HG03175 (cell line): ENCODE data around the gene IGSF9.
A peak's percentile ranks its signal among the peaks of the same experiment; 100 is the strongest.

Source experiments
- ATAC-seq: cut with Tn5 transposase; IDR thresholded peaks from one replicate; pipeline ENCODE4 v1.9.1; 2021; ENCODE audit warnings: mild to moderate bottlenecking, moderate library complexity; ENCODE audit not compliant: unreplicated experiment

The IGSF9 gene

DNA sequence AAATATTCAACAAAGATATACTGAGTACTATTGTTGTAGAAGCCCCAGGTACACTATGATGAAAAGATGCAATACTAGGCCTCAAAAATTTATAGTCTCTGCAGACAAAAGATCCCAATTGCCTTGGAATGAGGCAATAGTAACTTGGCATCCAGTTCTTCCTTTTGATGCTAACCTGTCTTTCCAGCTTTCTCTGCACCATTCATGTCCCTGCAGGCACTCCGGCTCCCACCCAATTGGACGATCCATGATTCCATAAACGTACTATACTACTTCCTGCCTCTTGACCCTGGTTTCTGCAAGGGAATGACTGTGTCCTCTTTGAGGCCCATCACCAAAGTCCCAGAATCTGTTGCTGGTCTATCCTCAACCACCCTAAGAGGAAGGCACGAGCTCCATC lies 12.1 kb downstream of the IGSF9 start:
- ATAC-seq = no peak

DNA sequence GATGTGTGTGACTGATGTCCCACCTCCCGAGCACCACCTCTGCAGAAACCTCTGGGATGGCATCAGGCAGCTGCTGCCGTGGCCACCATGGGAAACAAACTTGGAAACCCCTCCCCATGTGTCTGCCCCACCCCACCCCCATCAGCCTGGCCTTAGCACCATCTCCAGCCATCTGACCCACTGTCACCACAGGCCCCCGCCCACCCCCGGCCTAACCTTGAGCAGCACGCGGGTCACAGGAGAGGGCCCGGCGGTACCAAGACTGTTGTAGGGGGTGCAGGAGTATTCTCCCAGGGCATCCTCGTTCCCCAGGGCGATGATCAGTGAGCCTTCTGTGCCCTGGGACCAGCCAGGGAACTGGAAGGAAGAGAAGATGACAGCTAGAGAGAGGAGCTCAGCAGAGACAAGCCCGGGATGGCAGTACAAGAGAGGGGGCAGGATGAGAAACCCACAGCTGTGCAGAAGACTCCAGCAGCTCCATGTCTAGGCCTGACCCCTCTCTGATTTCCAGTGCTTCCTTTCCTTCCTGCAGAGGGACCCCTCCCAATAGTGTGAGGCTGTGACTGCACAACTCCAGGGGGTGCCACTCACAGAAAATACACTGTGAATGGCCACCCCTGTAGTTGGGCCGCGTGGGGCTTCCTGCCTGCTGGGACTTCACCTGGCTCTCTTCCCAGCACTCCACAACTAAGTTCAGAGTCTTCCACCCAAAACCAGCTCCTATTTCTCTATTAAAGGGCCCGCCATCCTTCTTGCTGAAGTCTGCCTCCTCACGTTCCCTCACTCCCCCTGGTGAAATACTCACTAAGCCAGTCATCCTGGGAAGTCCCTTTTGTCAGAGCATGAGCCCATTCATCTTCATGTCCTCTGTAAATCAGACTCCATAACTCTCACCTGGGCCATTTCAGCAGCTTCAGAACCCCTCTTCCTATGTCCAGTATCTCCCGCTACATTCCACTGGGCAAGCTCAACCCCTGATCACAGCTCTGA lies 12.8 kb downstream of the IGSF9 start:
- no peak for ATAC-seq

DNA sequence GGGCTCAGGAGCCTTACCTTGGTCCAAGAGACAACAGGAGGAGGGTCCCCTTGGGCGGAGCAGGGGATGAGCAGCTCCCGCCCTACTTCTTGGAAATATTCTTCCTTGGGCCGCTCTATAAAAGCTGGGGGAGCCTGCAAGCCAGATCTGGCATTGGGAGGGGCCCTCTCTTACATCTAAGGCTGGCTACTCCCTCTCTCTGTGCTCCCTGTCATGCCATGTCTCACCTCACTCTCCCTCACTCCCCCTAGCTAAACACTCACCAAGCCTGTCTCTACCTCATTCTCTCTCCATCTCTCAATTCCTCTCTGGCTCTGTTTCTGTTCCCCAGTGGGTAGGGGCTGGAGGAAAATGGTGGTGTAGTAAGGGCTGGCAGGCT lies 13.6 kb downstream of the IGSF9 start:
- no peak for ATAC-seq

DNA sequence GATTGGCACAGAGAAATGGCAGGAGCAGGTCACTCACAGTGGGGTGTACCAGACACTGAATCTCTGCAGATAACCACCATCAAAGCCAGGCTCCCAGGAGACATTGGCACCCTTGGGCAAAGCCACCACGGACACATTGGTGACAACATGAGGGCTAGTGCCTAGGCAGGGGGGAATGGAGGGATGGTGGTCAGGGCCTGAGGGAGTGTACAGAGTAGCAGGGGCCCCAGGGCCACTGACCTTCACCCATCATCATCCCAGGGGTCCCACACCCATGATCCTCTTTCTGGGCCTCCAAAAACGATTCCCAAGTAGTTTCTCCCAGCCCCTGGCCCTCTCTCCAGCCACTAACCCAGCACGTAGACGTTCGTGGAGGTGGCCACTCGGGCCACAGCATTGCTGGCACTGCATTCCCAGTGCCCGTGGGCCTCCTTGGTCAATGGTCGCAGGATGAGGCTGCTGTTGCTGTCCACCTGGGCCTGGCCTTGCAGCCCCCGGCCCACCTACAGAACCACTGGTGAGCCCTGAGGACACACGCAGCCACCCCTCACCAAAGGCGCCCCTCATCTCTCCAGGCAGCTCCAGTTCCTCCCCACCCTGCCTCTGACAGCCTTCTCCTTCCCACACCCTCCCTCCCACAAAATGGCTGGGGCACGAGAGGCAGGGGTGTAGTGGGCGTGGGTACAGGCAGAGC lies 14.2 kb downstream of the IGSF9 start:
- ATAC-seq = no peak

DNA sequence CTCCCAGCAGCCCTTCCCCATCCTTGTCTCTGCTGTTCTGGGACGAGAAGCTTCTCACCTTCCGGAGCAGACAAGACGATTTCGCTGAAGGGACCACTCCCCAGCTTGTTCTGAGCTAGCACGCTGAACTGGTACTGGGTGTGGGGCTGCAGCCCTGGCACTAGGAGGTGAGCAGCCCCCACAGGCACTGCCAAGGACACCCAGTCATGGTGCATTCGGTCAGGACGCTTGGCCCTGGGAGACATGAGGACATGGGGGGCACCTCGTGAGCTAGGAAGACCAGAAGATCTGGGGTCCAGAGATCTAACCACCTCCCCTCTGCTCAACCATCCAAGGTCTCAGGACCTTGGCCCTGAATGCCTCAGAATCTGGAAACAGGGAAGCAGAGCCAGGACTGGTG lies 14.8 kb downstream of the IGSF9 start:
- ATAC-seq = no peak

DNA sequence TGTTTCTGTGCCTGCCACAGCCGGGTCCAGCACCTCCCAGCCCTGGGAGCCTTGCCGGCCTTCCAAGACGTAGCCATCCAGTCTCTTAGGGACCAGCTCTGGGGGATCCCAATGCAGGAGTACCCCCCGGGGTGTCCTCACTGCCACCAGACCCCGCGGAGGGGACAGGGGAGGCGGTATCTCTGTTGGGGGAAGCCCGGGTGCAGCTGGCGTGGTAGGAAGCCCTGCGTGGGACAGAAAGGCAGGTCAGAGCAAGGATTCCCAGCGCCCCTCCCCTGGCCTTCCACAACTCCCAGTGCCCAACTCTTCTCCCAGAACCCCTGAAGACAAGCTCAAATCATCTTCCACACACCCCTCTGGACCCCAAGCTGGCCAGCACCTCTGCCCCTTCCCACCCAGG lies 15.2 kb downstream of the IGSF9 start:
- ATAC-seq = no peak

DNA sequence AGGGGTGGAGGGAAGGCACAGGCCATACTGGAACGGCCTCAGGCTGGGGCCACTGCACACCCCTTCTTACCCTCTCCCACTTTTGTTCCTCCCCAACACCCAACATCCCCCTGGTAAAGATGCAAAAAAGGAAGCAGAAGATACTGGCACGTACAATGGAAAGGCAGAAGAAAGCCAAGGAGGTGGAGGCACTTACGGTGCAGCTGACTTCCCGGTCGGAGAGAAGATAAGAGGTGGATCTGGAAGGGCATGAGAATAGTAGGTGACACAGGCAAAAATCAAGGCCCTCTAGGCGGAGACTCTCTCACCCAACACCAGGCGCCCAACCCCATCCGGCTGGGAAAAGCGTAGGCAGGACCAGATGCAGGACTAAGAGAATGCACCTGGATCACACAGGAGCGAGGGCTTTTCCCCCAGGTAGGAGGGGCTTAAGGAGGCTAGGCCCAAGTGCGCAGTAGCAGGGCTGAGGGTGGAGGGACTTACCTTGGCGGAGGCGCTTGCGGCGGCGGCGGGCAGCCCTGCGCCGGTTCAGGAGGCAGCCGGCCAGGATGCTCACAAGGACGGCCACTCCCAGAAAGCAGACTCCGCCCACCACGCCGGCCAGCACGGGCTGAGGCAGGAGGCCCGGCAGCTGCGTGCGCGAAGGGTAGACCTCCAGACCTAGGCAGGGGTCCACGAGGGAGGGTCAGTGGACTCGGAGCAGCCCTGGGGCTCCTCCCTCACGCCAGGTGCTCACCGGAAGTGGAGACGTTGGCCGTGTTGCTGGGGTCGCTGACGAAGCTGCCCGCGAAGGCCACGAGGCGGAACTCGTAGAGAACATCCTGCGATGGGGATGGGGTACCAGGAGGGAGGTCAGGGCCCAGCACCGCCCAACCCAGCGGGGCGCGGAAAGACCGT lies 16.0 kb downstream of the IGSF9 start:
- ATAC-seq = no peak

DNA sequence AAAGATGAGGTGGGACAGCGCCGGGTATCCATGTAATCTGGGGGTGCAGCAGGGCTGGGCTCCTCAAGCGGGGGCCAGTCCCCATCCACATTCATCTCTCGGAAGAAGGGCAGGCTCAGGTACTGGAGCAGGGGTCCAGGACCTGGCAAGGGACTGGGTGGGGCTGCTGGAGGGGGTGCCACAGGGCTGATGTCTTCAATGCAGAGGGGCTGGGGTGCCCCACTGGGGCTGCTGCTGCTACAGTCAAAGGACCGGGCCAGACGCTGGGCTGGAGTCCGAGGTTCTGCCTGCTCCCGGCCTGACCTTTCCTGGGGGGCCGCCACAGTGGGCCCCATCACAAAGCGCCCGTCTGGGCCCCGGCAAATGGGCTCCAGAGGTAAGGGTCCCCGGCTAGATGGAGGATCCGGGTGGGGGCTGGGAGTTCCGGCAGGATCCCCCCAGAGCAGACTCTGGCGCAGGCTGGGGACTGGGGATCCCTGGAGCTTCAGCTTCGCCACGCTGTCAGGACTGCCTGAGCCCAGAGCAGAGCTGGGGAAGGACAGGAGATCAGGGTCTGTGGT lies 16.8 kb downstream of the IGSF9 start:
- ATAC-seq = no peak

DNA sequence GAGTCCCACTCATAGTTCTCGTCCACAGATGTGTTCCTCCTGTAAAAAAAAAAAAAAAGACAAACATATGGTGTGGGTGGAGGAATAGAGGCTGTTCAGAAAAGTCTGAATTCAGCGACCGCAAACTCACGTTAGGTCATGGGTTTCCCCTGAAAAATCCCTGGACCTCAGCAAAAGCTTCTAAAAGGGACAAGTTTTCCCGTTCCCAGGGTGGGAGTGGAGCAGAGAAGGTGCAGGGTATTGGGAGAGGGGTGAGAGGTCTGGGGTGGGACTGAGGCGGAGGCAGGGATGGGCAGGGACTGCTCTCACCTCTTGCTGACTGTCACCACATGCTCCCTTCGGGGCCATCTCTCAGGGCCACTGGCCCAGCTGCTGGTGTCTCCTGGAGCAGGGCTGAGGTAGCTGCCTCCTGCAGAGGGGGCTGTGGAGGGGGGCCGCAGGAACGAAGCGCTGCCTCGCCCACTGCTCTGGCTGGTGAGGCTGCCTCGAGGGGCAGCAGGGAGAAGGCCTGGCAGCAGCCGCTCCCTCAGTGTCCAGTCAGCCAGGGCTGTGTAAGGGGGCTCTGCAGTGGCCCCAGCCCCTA lies 17.5 kb downstream of the IGSF9 start:
- no peak for ATAC-seq

DNA sequence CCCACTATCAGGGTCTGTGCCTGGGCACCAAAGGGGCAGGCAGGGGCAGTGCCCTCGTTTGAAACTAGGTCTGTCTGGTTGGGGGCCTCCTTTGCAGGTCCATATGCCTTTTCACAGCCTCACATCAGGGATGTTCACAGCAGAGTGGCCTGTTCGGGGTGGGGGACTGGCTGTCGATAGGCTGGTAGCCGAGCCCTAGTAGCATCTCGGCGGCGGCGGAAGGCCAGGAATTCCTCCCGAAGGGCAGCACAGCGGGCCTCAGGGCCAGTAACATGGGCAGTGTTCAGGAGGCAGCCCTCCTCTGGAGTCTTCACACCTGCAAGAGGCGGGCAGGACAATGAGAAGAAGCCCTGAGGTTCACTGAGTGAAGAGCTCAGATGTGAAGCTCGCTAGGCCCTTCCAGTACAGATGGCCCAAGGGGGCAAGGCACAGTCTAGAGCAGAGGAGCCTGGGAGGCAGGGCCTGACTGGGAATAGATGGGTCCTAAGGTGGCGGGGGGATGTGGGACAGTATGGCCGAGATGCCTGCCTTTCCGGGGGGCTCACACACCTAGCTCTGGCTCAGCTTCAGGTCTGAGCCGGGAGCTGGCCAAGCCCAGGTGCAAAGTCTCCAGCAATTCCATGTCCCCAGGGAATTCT lies 18.1 kb downstream of the IGSF9 start:
- ATAC-seq = no peak

DNA sequence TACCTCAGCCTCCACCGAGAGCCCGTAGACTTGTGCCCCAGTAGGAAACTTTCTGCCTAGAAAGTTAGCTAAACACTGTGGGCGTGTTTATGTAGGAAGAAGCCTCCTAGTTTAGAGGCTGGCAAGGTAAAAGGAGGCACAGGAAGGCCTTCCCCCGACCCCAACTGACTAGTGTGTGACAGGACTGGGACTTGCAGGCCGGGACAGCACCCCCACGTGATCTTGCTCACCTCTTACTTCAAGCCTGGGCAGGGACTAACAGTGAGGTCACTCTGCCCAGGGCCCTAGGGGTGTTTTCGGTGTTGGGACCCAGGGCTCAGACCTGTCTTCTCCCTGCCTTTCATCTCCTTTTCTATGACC lies 19.7 kb downstream of the IGSF9 start:
- peak; percentile 4 for ATAC-seq

DNA sequence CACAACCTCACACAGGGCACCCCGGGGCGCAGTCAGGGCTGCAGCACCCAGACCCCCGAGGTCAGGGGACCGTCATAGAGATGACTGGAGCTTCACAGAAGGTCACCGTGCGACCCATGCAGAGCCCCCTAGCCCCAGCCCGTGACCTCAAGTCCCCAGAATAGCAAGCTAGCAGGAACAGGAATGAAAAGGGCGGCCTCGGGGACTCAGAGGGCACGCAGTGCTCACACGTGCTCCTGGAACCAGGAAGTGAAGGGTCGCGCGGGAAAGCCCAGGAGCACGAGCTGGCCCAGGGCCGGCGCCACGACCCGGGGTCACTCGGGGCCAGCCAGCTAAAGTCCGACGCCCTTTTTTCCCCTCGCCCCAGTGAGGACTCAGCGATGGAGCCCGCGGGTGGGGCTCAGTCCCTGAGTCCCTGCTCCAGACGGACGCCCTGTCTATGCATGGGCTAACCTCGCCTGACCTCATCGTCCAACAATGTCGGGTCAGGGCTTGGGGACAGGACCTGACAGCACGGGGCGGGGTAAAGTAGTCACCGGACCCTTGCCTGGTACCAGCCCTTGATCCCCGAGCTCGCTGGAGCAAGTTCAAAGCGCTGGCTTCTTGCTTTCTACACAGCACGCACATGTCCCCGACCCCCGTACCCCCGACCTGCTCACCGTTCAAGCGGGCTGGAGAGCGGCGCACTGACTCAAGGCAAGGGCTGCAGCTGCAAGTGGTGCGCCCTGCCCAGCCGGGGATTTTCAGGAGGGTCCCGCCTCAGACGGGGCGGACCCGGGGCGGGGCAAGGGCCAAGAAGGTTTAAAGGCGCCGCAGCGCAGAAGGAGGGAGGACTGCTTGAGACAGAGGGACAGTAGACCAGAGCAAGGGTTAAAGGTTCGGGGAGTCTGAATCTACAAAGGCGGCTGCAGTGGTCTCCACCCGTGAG lies 20.4 kb downstream of the IGSF9 start, which contains the start of gene TAGLN2:
Gene TAGLN2, minus strand, starts transcription at position 717 of the 928 bp plus-strand sequence. CDS start 4,998 bp downstream, outside the sequence.
- ATAC-seq = peak; percentile 57

DNA sequence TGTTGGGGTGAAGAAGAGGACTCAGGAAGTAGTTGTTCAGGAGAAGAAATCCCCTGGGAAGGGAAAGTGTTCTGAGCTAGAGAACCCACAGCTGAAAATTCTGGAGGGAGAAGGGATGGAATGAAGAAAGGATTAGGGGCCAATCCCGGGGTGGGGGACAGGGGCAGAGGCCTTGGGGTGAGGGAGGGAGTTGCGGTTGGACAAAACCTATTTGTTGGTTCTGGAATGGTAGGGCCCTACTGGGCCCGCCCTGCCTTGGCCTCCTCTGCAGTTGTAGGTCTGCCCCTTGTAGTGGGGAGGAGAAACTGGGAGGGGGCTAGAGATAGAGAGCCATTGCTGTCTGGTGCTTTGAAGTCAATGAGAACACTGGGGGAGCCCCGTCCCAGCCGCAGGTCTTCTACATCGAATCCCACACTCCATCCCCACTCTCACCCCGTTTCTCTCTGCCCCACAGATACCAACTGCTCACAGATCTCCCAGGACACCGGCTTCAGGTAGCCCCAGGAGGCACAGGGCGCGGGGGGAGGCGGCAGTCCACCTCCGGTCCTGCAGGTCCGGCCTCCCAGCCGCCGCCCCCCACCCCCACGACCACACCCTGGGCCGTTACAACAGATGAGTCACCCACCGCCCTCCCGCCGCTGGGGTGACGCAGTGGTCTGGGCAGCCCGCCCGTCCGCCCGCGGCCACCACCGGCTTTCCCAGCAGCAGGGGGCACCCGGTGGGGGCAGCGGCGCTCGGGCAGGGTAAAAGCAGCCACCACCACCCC lies 21.2 kb downstream of the IGSF9 start:
- peak; percentile 11 for ATAC-seq

DNA sequence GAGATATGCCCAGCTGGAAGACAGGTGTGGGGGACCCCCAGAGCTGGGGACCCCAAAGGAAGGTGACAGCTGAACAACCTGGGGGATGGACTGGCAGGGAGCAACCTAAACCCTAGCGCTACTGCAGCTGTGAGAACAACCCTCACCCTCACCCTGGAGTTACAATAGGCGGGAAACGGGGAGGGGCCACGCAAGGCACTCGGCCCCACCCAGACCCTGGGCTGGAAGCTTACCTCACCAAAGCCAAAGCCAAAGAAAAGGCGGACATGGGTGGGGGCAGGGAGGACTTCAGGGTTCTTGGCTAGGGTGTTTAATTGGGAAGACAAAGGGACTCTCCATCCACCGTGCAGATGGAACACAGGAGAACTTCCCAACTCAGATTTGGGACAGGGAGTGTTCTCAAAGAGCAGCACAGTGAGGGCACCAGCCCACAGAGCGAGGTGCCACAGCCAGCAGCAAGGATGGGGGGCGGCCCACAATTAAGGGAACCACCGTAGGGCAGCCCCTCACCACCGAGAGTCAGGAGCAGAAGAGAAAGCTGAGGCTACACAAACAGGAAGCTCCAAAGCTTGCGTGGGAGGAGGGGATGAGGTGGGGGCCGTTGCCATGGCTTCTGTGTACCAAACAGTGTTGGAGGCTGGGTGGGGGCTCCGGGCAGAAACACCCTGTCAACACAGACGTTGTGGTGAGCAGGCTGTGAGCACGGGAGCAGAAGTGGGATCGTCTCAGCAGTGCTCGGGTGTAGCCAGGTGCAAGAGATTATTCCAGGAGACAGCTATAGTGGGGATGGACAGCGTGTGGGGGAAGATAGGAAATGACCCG lies 22.0 kb downstream of the IGSF9 start:
- peak; percentile 45 for ATAC-seq

DNA sequence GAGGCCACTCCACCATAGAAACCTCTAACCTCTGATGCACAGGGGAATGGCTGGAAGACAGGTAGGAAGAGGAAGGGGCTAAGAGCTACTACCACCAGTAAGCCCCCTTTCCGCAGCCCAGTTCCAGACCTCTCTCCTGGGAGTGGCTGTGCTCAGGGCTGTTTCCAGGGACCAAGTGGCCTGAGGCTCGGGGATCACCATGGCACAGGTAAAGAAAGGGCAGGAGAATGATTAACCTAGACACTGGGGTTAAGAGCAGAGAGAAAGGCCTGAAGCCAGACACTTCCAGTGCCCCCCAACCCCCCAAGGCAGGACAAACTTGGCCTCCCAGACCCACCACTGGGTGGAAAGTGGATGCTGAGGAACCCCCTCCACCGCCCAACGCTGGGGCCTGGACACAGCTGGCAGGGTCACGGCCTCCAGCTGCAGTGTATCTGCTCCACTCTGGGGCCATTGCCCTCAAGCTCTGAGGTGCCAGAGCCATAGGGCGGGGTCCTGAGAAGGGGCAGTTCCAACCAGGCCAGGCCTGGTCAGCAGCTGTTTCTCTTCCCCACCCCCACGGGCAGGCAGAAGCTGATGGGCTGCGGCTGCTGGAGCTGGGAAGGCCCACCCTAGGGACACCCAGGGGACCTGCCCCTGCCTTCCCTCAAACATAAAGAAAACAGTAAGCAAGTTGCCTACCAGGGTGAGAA lies 22.8 kb downstream of the IGSF9 start:
- ATAC-seq = no peak

DNA sequence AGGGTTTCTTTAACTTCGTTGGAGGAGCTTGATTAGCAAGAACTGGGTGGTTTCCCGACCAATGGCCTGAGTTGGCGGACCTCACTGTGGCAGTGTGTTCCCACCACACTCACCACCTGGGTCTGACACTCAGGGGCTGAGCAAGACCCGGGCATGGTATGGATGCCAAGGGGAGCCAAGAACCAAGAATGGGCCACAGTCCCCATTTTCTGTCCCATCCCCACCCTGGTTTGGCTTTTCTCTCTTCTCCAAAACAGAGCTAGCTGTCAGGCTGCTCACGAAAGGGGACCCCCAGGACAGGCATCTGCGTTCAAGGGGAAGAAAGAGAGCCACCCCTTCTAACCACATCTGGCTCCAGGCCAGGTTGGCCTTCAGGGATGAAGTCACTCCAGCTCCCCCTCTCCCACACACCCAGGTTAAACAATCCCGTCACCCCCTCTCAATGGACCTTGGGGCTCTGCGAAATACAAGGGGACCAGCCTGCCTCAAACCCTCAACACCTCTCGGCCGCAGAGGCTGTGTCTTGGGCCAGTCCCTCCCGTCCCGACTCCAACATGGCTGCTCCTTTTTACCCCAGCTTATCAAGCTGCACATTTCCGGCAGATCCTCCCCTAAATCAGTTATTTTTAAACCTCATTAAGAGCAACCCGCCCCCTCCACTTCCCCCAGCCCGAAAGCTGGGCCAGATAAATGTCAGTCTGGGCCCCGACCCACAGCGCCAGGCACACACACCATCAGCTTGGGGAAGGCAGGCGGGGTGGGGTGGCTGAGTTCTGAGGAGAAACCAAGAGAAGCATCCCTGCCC lies 23.5 kb downstream of the IGSF9 start:
- no peak for ATAC-seq
